Measurements from ENCODE around the gene ARHGEF16.

DNA sequence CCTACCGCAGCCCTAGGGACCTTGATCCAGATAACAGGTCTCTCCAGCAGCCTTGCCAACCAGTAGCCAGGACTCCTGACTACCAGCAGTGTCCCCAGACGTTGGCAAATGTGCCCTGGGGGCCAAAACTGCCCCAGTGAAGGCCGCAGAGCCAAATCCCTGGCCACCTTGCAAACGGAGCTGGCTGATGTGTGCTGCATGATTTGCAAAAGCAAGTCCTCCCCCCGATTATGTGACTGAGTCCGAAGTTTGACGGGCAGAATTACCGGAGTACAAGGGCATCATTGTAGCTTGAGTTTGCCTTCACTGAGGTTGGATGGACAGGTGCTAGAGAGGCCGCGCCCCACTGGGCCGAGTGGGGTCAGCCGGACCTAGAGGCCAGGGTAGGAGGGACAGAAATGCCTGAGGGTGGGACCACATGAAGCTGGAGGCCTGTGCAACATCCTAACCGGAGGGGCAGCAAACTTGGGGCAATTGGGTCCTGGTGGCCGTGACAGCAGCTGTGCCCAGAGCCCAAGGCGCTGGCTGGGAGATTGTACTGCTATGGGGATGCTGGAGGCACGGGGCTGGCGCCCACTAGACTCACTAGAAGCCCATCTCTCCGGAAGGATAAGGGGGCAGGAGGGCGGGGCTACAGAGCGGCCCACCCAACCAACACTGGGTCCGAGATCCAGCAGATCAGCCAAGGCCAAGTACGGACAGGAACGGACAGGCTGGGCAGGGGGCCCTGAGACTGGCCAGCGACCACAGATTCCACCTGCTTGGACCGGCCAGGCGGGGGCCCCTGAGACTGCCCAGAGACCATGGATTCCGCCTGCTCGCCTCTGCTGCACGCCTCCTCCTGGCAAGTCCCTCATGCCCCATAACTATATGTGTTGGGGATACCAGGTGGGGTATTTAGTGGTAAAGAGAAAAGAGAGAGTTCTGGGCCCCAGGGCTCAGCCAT lies 2.8 kb downstream of the ARHGEF16 start:
- TF ChIP-seq, protein P1, sequence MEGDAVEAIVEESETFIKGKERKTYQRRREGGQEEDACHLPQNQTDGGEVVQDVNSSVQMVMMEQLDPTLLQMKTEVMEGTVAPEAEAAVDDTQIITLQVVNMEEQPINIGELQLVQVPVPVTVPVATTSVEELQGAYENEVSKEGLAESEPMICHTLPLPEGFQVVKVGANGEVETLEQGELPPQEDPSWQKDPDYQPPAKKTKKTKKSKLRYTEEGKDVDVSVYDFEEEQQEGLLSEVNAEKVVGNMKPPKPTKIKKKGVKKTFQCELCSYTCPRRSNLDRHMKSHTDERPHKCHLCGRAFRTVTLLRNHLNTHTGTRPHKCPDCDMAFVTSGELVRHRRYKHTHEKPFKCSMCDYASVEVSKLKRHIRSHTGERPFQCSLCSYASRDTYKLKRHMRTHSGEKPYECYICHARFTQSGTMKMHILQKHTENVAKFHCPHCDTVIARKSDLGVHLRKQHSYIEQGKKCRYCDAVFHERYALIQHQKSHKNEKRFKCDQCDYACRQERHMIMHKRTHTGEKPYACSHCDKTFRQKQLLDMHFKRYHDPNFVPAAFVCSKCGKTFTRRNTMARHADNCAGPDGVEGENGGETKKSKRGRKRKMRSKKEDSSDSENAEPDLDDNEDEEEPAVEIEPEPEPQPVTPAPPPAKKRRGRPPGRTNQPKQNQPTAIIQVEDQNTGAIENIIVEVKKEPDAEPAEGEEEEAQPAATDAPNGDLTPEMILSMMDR (conservative IDR thresholded peaks at IDR 0.05), result no peak
- TF ChIP-seq EZH2 (IDR thresholded peaks at IDR 0.05; ENCODE audit: low read depth), result no peak

Data from PC-9 (cell line).